SK-N-SH (cell line): Measurements from ENCODE around the gene ZNF655. TPM values are rescaled to one million over a fixed set of nuclear protein-coding genes. Genes with fewer than 3 reads are reported as not detected.

ENCODE experiments used
- CTCF ChIA-PET: fragments of 300-600, 350-600 bp; formaldehyde crosslinking; extraction: SDS; loops from one replicate; lab custom pipeline; 2021; lab: Yijun Ruan, JAX
- POLR2A ChIA-PET: fragments of 350-600 bp; sonication (Branson Sonifier 250); formaldehyde crosslinking; extraction: SDS; loops from one replicate; lab custom pipeline; 2020; ENCODE audit warnings: antibody characterized with exemption, inconsistent platforms; lab: Yijun Ruan, JAX
- DNase-seq: peaks from one replicate; pipeline ENCODE4 v3.0.0; 2012
- H2AFZ ChIP-seq: fragments of 200-600 bp; sonication (generic); 2 replicates; pipeline ENCODE4 v1.8.1; 2016; ENCODE audit warnings: antibody characterized with exemption, mild to moderate bottlenecking, low read depth
- H3F3A ChIP-seq: fragments of 200-600 bp; sonication (generic); replicated peaks from 2 replicates; pipeline ENCODE3; 2016; ENCODE audit warnings: antibody characterized with exemption, mild to moderate bottlenecking; ENCODE audit not compliant: insufficient read depth
- H3K27ac ChIP-seq, 2 experiments: fragments of 200-500 bp in 1 of 2; fragments of 200-600 bp in 1 of 2; sonication (Bioruptor generic) in 1 of 2; sonication (generic), shearing (Covaris generic) in 1 of 2; 2 replicates each; pipeline versions ENCODE4 v1.5.1 to v1.6.1; 2014 to 2016; ENCODE audit warnings: low read depth in 2 of 2, inconsistent platforms in 1 of 2, low read length in 1 of 2, mild to moderate bottlenecking in 1 of 2, mixed read lengths in 1 of 2
- H3K27me3 ChIP-seq: fragments of 200-600 bp; sonication (generic), shearing (Covaris generic); 2 replicates; pipeline ENCODE4 v1.6.1; 2016; ENCODE audit warnings: mixed run types; ENCODE audit not compliant: insufficient read depth
- H3K36me3 ChIP-seq, 2 experiments: fragments of 200-500 bp in 1 of 2; fragments of 200-600 bp in 1 of 2; sonication (Bioruptor generic) in 1 of 2; sonication (generic) in 1 of 2; replicated peaks in 1 of 2; 2 replicates each; pipeline versions ENCODE3 to v1.5.1; 2014 to 2016; ENCODE audit warnings: low read length in 1 of 2, mild to moderate bottlenecking in 1 of 2; ENCODE audit not compliant: insufficient read depth in 2 of 2, control insufficient read depth in 1 of 2
- H3K4me1 ChIP-seq, 2 experiments: fragments of 200-500 bp in 1 of 2; fragments of 200-600 bp in 1 of 2; sonication (Bioruptor generic) in 1 of 2; sonication (generic), shearing (Covaris generic) in 1 of 2; 2 replicates each; pipeline versions ENCODE4 v1.5.1 to v1.6.1; 2014 to 2016; ENCODE audit warnings: low read depth in 1 of 2, low read length in 1 of 2, mixed run types in 1 of 2; ENCODE audit not compliant: insufficient read depth in 2 of 2, control insufficient read depth in 1 of 2
- H3K4me2 ChIP-seq: fragments of 200-600 bp; sonication (generic), shearing (Covaris generic); 2 replicates; pipeline ENCODE4 v1.6.1; 2017; ENCODE audit warnings: mixed run types
- H3K4me3 ChIP-seq, 2 experiments: fragments of 200-500 bp in 1 of 2; fragments of 200-600 bp in 1 of 2; sonication (Bioruptor generic) in 1 of 2; sonication (generic), shearing (Covaris generic) in 1 of 2; 2 replicates each; pipeline versions ENCODE4 v1.5.1 to v1.8.1; 2014 to 2016; ENCODE audit warnings: low read depth in 2 of 2, inconsistent platforms in 1 of 2, low read length in 1 of 2, mild to moderate bottlenecking in 1 of 2, mixed read lengths in 1 of 2, moderate library complexity in 1 of 2
- H3K79me2 ChIP-seq: fragments of 200-600 bp; sonication (generic); 2 replicates; pipeline ENCODE4 v1.8.1; 2017; ENCODE audit warnings: mild to moderate bottlenecking; ENCODE audit not compliant: insufficient read depth
- H3K9ac ChIP-seq: fragments of 200-600 bp; sonication (generic); 2 replicates; pipeline ENCODE4 v1.6.1; 2017; ENCODE audit warnings: mixed run types
- H3K9me2 ChIP-seq: fragments of 200-600 bp; sonication (generic); 2 replicates; pipeline ENCODE4 v1.6.1; 2017; ENCODE audit warnings: mixed run types
- H3K9me3 ChIP-seq: fragments of 200-600 bp; sonication (generic); 2 replicates; pipeline ENCODE4 v1.6.1; 2017; ENCODE audit warnings: mixed run types, mild to moderate bottlenecking, moderate library complexity
- H4K20me1 ChIP-seq: fragments of 200-600 bp; sonication (generic); 2 replicates; pipeline ENCODE4 v1.6.1; 2017; ENCODE audit warnings: mild to moderate bottlenecking, mixed run types; ENCODE audit not compliant: insufficient read depth
- CHD2 ChIP-seq: fragments of 150-350 bp; IDR thresholded peaks from 2 replicates; pipeline ENCODE4 v1.6.1; 2018; ENCODE audit warnings: low read length; ENCODE audit not compliant: partially characterized antibody
- FOSL2 ChIP-seq: IDR thresholded peaks from 2 replicates; pipeline ENCODE4 v1.4.0; 2012; ENCODE audit warnings: low read depth, mild to moderate bottlenecking, moderate library complexity, borderline replicate concordance
- GABPA ChIP-seq: IDR thresholded peaks from 2 replicates; pipeline ENCODE4 v1.4.0; 2012; ENCODE audit warnings: low read depth, mild to moderate bottlenecking
- MEF2A ChIP-seq: IDR thresholded peaks from 2 replicates; pipeline ENCODE4 v1.4.0; 2012; ENCODE audit warnings: low read depth, borderline replicate concordance
- NRF1 ChIP-seq: IDR thresholded peaks from 2 replicates; pipeline ENCODE4 v1.6.1; 2012; ENCODE audit warnings: low read depth, mild to moderate bottlenecking, low read length
- POLR2AphosphoS5 ChIP-seq: IDR thresholded peaks from 2 replicates; pipeline ENCODE4 v1.6.1; 2012; ENCODE audit warnings: low read depth, low read length
- REST ChIP-seq: IDR thresholded peaks from 2 replicates; pipeline ENCODE4 v1.6.1; 2012; ENCODE audit warnings: mild to moderate bottlenecking, low read depth, low read length, moderate library complexity
- RFX5 ChIP-seq: IDR thresholded peaks from 2 replicates; pipeline ENCODE4 v1.6.1; 2012; ENCODE audit warnings: mild to moderate bottlenecking, improper control_type of control experiment, low read length
- RXRA ChIP-seq: IDR thresholded peaks from 2 replicates; pipeline ENCODE4 v1.4.0; 2012; ENCODE audit warnings: low read depth, mild to moderate bottlenecking, borderline replicate concordance
- TAF1 ChIP-seq: IDR thresholded peaks from 2 replicates; pipeline ENCODE4 v1.6.1; 2012; ENCODE audit warnings: low read depth, mild to moderate bottlenecking, low read length, moderate library complexity, borderline replicate concordance
- USF1 ChIP-seq: IDR thresholded peaks from 2 replicates; pipeline ENCODE4 v1.4.0; 2012; ENCODE audit warnings: low read depth, borderline replicate concordance
- YY1 ChIP-seq: IDR thresholded peaks from 2 replicates; pipeline ENCODE4 v1.4.0; 2012; ENCODE audit warnings: low read depth, mild to moderate bottlenecking
- ZBTB33 ChIP-seq: IDR thresholded peaks from 2 replicates; pipeline ENCODE4 v1.4.0; 2012; ENCODE audit warnings: low read depth, borderline replicate concordance
- WGBS: methylation state at CpG from one replicate; pipeline ENCODE4 v1.1.6; 2017; ENCODE audit warnings: low lambda C conversion rate; 5-methylcytosine and 5-hydroxymethylcytosine counted together
- polyA plus RNA-seq, 3 experiments: library from polyadenylated mRNA; depleted of rRNA; stranded (reverse); fragments of >200 nt; gene quantifications; 2 replicates each; pipeline ENCODE4 v1.2.3, GENCODE V29; 2012
- TF ChIP-seq, protein P1 (sequence below): fragments of 150-350 bp; IDR thresholded peaks from 2 replicates; pipeline ENCODE4 v1.6.1; 2017; ENCODE audit warnings: antibody characterized with exemption, low read length, low read depth, borderline replicate concordance

Gene ZNF655
- polyA plus RNA-seq, 1 of the 3 experiments (the other 2 are of a cell fraction): 113 TPM

DNA sequence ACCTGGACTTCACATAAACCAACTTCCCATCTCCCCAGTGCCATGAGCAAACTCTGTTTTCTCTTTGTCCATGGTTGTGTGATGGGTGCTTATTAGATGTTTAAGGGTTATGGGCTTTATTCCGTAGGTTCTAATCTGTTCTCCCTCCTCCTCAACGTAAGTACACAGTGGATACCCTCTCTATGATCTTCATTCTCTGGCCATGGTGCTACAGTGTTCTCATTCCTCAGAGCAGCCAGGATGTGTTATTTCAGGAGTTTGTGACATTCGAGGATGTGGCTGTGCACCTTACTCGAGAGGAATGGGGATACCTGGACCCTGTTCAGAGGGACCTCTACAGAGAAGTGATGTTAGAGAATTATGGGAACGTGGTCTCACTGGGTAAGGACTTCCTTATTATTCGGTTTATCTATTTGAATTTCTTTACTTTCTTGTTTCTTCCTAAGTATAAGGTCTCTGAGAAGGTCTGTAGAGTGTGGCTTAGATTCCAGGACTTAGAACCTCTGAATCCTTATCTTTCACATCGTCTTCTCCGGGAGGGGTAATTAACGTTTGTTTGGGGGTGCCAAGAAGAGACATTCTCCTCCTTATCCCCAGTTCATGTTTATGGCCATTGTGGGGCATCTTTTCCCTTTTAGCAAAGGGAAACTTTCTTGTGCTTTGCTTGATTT, 3.8 kb downstream of the ZNF655 start:
- ChIA-PET CTCF (no interaction called here), POLR2A (no interaction called here)
- 62% methylated on average over 9 of the region's 9 CpGs for WGBS
- H3K4me3 ChIP-seq: no peak overlapping the region
- H3K4me2 ChIP-seq: peak overlapping the region; percentile 89
- H3K27ac ChIP-seq: peak overlapping the region; percentile 58 to 99
- H3K27me3 ChIP-seq: no peaks in the 10 kb centered on the region
- no peak for TF ChIP-seq USF1
- TF ChIP-seq REST: peak; percentile 56; the same call in 1 of the 2 replicates
- TF ChIP-seq, protein P1, sequence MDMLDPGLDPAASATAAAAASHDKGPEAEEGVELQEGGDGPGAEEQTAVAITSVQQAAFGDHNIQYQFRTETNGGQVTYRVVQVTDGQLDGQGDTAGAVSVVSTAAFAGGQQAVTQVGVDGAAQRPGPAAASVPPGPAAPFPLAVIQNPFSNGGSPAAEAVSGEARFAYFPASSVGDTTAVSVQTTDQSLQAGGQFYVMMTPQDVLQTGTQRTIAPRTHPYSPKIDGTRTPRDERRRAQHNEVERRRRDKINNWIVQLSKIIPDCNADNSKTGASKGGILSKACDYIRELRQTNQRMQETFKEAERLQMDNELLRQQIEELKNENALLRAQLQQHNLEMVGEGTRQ: no peak
- H3K4me1 ChIP-seq: peaks cover 16 to 29% of the 10 kb centered on the region in 2 experiments
- peaks cover 55 to 63% of the 10 kb centered on the region in 2 experiments for H3K36me3 ChIP-seq
- H3K9me3 ChIP-seq: no peaks in the 10 kb centered on the region
- H4K20me1 ChIP-seq: 0 out of 2 replicates have a peak, but pooled peaks cover 5% of the 10 kb centered on the region
- H3K9ac ChIP-seq: peak overlapping the region; percentile 64
- H3F3A ChIP-seq: peaks cover 69% of the 10 kb centered on the region
- no peak overlapping the region for H2AFZ ChIP-seq
- no peaks in the 10 kb centered on the region for H3K9me2 ChIP-seq
- H3K79me2 ChIP-seq: peaks cover 82% of the 10 kb centered on the region
- DNase-seq: no peak

DNA sequence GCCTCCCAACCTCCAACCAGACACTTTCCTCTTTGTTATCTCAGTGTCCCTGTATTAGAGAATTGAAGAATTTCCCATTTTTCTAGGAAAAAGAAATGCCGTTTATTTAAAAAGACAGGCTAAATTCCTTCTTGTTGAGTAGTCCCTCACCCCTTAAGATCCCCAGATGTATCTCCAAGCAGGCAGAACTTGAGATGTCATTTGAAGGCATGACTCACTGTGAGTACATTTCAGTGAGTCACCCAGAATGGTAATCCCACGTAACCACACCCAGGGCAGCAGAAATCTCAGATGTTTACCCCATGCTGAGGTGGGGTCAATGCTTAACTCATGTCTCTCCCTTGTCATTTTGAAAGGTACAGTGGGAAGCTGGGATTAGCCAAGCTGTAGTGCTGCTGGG, 4.4 kb downstream of the ZNF655 start:
- Histone ChIP-seq H2AFZ (no peak overlapping the region), H3K9me3 (no peaks in the 10 kb centered on the region), H4K20me1 (0 out of 2 replicates have a peak, but pooled peaks cover 5% of the 10 kb centered on the region), H3K4me1 (peaks cover 13 to 29% of the 10 kb centered on the region in 2 experiments; a peak in 3 of 4 replicates), H3K36me3 (peaks cover 55 to 69% of the 10 kb centered on the region in 2 experiments), H3K27me3 (no peaks in the 10 kb centered on the region), H3K79me2 (peaks cover 82% of the 10 kb centered on the region), H3F3A (peaks cover 64% of the 10 kb centered on the region), H3K9me2 (no peaks in the 10 kb centered on the region), H3K27ac (peak overlapping the region; percentile 58 to 99), H3K4me2 (peak overlapping the region; percentile 89), H3K9ac (peak overlapping the region; percentile 64), H3K4me3 (no peak overlapping the region)
- no peak for DNase-seq
- ChIA-PET CTCF (no interaction called here), POLR2A (no interaction called here)
- whole genome bisulfite sequencing: 11% methylated on average over 2 of the region's 2 CpGs
- TF ChIP-seq ZBTB33: peak; percentile 91; the same call in 1 of the 2 replicates
- TF ChIP-seq, protein P1: no peak
- peak; percentile 91 for TF ChIP-seq POLR2AphosphoS5
- TF ChIP-seq GABPA: peak; percentile 36; the same call in 1 of the 2 replicates
- TF ChIP-seq RXRA: peak; percentile 90
- TF ChIP-seq RFX5: no peak
- TF ChIP-seq TAF1: no peak; the same call in 1 of the 2 replicates
- TF ChIP-seq MEF2A: peak; percentile 56; the same call in 1 of the 2 replicates
- TF ChIP-seq FOSL2: peak; percentile 100
- TF ChIP-seq CHD2: no peak
- 0 out of 2 replicates have a peak, but pooled peaks have one; percentile 19 for TF ChIP-seq YY1
- TF ChIP-seq NRF1: no peak
